CD4-positive, alpha-beta T cell (primary cell): Measurements from ENCODE around the gene TJP1. TPM values are rescaled to one million over a fixed set of nuclear protein-coding genes. Genes with fewer than 3 reads are reported as not detected.
"Not testable (repeated sequence)": the region's sequence is repeated elsewhere in the genome, so short reads cannot be mapped to it uniquely, and the experiment has no call there.

Experiments used
- ATAC-seq: fragments of 200-7000 bp; cut with Tn5 transposase; one replicate; pipeline ENCODE4 v1.10.0; 2022; ENCODE audit warnings: mild to moderate bottlenecking; ENCODE audit not compliant: poor library complexity
- CTCF ChIA-PET: fragments of 350-600 bp; sonication (Branson Sonifier 250); formaldehyde crosslinking; loops from one replicate; lab custom pipeline; 2021; ENCODE audit warnings: antibody characterized with exemption, inconsistent platforms; lab: Charles Lee
- POLR2A ChIA-PET: fragments of 350-600 bp; sonication (Branson Sonifier 250); formaldehyde crosslinking; loops from one replicate; lab custom pipeline; 2021; ENCODE audit warnings: antibody characterized with exemption, inconsistent platforms; lab: Charles Lee
- DNase-seq, 14 experiments: peaks; one replicate each; pipeline ENCODE4 v3.0.0-alpha.2; 2013 to 2020; ENCODE audit warnings: mixed read lengths in 2 of 14
- H3K27ac ChIP-seq, 2 donors: one replicate each; pipeline versions ENCODE4 v1.5.1 to v1.7.0; 2013; ENCODE audit warnings: low read length in 2 of 2, low read depth in 1 of 2, mild to moderate bottlenecking in 1 of 2
- H3K27me3 ChIP-seq, 2 experiments: 1 replicate in 1 of 2; 2 replicates in 1 of 2; pipeline versions ENCODE4 v1.6.1 to v1.7.0; 2013; ENCODE audit warnings: low read length in 2 of 2, control low read depth in 1 of 2, mild to moderate bottlenecking in 1 of 2, moderate library complexity in 1 of 2; ENCODE audit not compliant: insufficient read depth in 2 of 2, control insufficient read depth in 1 of 2
- H3K36me3 ChIP-seq: one replicate; pipeline ENCODE4 v1.6.1; 2013; ENCODE audit warnings: low read length, control low read depth; ENCODE audit not compliant: insufficient read depth
- H3K4me1 ChIP-seq: one replicate; pipeline ENCODE4 v1.6.1; 2013; ENCODE audit warnings: low read length, control low read depth; ENCODE audit not compliant: insufficient read depth
- H3K4me3 ChIP-seq: one replicate; pipeline ENCODE4 v1.5.1; 2013; ENCODE audit warnings: mild to moderate bottlenecking, low read length, moderate library complexity
- H3K9me3 ChIP-seq, 2 experiments: 1 replicate in 1 of 2; 2 replicates in 1 of 2; pipeline versions ENCODE4 v1.6.1 to v1.7.0; 2013; ENCODE audit warnings: low read length in 2 of 2, mild to moderate bottlenecking in 2 of 2, control low read depth in 1 of 2, moderate library complexity in 1 of 2; ENCODE audit not compliant: control insufficient read depth in 1 of 2, insufficient read depth in 1 of 2
- H3K27ac Mint-ChIP-seq: one replicate; pipeline ENCODE4 v1.8.0; 2020; ENCODE audit warnings: mixed read lengths
- H3K27me3 Mint-ChIP-seq: one replicate; pipeline ENCODE4 v1.8.0; 2021; ENCODE audit warnings: mixed read lengths
- H3K36me3 Mint-ChIP-seq: one replicate; pipeline ENCODE4 v1.8.0; 2021; ENCODE audit warnings: low read depth, mixed read lengths
- H3K4me1 Mint-ChIP-seq: one replicate; pipeline ENCODE4 v1.8.0; 2021; ENCODE audit warnings: low read depth, mixed read lengths
- H3K4me3 Mint-ChIP-seq: one replicate; pipeline ENCODE4 v1.8.0; 2020; ENCODE audit warnings: mild to moderate bottlenecking, mixed read lengths
- H3K9me3 Mint-ChIP-seq: one replicate; pipeline ENCODE4 v1.8.0; 2020; ENCODE audit warnings: mixed read lengths
- intact Hi-C, 2 experiments: fragments of 100-400 bp; cut with DNase I in 1 of 2; cut with micrococcal nuclease in 1 of 2; formaldehyde crosslinking; loops; one replicate each; pipeline versions ENCODE4 v1.15.1 to v1.9.0; 2023 to 2025; cut with DNase I, micrococcal nuclease
- total RNA-seq, 174 experiments: library from RNA in 2 of 174; stranded (reverse) in 2 of 174; gene quantifications; one replicate each; pipeline ENCODE4 v1.2.3 and lab custom pipeline; 2021 to 2026
- TF ChIP-seq, protein P1 (sequence below): fragments of 200-600 bp; IDR thresholded peaks from one replicate; pipeline ENCODE4 v1.8.0; 2022; ENCODE audit warnings: antibody characterized with exemption, mild to moderate bottlenecking

TJP1 gene
- total RNA-seq, 2 experiments from 2014 or later: not detected

DNA sequence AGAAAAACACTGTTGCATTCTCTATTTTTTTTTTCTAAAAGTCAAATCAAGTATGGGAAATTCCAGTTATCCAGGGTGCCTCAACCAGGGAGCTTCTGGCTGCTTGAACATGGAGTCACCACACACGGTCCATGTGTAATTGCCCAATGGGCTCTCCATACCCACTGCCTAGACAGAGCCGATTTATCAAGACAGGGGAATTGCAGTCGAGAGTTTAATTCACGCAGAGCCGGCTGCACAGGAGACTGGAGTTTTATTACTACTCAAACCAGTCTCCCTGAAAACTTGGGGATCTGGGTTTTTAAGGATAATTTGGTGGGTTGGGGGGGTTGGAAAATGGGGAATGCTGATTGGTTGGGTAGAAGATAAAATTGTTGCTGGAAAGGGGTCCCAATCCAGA is 149.8 kb downstream of the TJP1 start:
- intact Hi-C loops: no loop called here
- Histone ChIP-seq H3K9me3 (peaks cover 0 to 11% of the 10 kb centered on the region in 2 experiments), H3K4me1 (no peaks in the 10 kb centered on the region), H3K4me3 (no peak overlapping the region), H3K27ac (no peak overlapping the region), H3K36me3 (no peaks in the 10 kb centered on the region), H3K27me3 (peaks cover 21 to 37% of the 10 kb centered on the region in 2 experiments)
- TF ChIP-seq, protein P1, sequence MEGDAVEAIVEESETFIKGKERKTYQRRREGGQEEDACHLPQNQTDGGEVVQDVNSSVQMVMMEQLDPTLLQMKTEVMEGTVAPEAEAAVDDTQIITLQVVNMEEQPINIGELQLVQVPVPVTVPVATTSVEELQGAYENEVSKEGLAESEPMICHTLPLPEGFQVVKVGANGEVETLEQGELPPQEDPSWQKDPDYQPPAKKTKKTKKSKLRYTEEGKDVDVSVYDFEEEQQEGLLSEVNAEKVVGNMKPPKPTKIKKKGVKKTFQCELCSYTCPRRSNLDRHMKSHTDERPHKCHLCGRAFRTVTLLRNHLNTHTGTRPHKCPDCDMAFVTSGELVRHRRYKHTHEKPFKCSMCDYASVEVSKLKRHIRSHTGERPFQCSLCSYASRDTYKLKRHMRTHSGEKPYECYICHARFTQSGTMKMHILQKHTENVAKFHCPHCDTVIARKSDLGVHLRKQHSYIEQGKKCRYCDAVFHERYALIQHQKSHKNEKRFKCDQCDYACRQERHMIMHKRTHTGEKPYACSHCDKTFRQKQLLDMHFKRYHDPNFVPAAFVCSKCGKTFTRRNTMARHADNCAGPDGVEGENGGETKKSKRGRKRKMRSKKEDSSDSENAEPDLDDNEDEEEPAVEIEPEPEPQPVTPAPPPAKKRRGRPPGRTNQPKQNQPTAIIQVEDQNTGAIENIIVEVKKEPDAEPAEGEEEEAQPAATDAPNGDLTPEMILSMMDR: no peak
- Mint-ChIP-seq H3K4me3 (no peak overlapping the region), H3K27ac (no peak overlapping the region), H3K27me3 (peaks cover 69% of the 10 kb centered on the region), H3K4me1 (no peaks in the 10 kb centered on the region), H3K9me3 (no peaks in the 10 kb centered on the region), H3K36me3 (no peaks in the 10 kb centered on the region)
- DNase-seq (no peak), ATAC-seq (no peak)
- ChIA-PET CTCF (no interaction called here), POLR2A (no interaction called here)

DNA sequence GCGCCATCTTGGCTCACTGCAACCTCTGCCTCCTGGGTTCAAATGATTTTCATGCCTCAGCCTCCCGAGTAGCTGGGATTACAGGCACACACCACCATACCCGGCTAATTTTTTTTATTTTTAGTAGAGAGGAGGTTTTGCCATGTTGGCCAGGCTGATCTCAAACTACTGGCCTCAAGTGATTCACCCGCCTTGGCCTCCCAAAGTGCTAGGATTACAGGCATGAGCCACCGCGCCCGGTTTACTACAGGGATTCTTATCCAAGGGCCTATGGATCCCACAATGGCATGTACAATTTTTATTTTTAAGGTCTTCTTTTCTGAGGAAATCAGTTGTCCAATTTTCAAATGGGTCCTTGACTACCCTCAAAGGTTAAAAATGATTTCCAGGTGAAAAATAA is 150.2 kb downstream of the TJP1 start:
- ATAC-seq, H3K27ac ChIP-seq, H3K4me3 ChIP-seq, H3K9me3 Mint-ChIP-seq, H3K36me3 Mint-ChIP-seq, H3K27ac Mint-ChIP-seq, H3K4me1 Mint-ChIP-seq, H3K4me1 ChIP-seq, CTCF ChIA-PET, DNase-seq, H3K4me3 Mint-ChIP-seq, POLR2A ChIA-PET, intact Hi-C loops, H3K36me3 ChIP-seq: not testable (repeated sequence)
- peaks cover 21 to 33% of the 10 kb centered on the region in 2 experiments for H3K27me3 ChIP-seq
- peaks cover 0 to 11% of the 10 kb centered on the region in 2 experiments for H3K9me3 ChIP-seq
- H3K27me3 Mint-ChIP-seq: peaks cover 65% of the 10 kb centered on the region

DNA sequence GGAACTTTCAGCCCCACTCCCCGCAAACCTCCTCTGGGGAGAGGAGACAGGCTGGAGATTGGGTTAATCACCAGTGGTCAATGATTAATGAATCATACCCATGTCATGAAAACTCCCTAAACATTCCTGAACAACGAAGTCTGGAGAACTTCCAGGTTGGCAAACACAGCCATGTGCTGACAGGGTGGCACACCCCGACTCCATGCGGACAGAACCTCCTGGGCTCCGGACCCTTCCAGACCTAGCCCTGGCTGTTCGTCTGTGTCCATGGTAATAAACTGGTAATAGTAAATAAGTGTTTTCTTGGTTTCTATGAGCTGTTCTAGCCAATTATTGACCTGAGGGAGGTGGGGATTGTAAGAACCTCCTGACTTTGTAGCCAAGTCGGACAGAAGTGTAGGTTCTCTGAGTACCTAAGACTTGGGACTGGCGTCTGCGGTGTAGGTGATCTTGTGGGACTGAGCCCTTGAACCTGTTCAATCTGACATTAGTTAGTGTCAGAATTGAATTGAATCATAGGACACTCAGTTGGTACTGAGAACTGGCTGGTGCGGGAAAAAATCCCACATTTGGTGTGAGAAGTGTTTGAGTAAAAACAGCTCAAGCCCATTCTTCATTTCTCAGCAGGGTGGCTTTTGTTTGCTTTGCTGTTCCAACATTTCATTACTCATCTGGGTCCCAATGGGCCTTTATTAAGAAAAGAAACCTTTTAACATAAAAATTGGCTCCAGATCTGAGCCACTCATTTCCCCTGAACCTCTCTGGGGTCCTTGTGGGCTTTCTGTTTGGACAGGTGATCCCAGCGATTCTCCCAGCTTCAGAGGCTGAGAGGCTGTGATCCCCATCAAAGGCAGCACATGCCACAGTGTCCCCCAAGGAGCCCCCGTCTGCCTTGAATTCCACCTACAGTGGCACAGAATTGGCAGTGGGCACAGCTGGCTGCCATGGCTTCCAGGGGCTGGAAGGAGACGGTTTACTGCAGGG is 151.0 kb downstream of the TJP1 start:
- no peak overlapping the region for H3K27ac Mint-ChIP-seq
- H3K4me3 ChIP-seq: no peak overlapping the region
- H3K36me3 ChIP-seq: no peaks in the 10 kb centered on the region
- H3K27me3 ChIP-seq: peaks cover 16 to 28% of the 10 kb centered on the region in 2 experiments
- peaks cover 66% of the 10 kb centered on the region for H3K27me3 Mint-ChIP-seq
- intact Hi-C loops: no loop called here
- TF ChIP-seq, protein P1: no peak
- H3K36me3 Mint-ChIP-seq: no peaks in the 10 kb centered on the region
- POLR2A ChIA-PET: no interaction called here
- no peak overlapping the region for H3K4me3 Mint-ChIP-seq
- CTCF ChIA-PET: no interaction called here
- no peaks in the 10 kb centered on the region for H3K9me3 Mint-ChIP-seq
- H3K9me3 ChIP-seq: peaks cover 0 to 11% of the 10 kb centered on the region in 2 experiments
- ATAC-seq (no peak), DNase-seq (no peak)
- H3K4me1 ChIP-seq: no peaks in the 10 kb centered on the region
- H3K4me1 Mint-ChIP-seq: no peaks in the 10 kb centered on the region
- H3K27ac ChIP-seq: no peak overlapping the region
